HG03045 (cell line): ENCODE data around the gene BRINP3.
"Not testable (repeated sequence)": the region's sequence is repeated elsewhere in the genome, so short reads cannot be mapped to it uniquely, and the experiment has no call there.

Source experiments
- ATAC-seq: cut with Tn5 transposase; IDR thresholded peaks from one replicate; pipeline ENCODE4 v1.9.1; 2021; ENCODE audit warnings: mild to moderate bottlenecking, moderate library complexity; ENCODE audit not compliant: unreplicated experiment

BRINP3 gene

DNA sequence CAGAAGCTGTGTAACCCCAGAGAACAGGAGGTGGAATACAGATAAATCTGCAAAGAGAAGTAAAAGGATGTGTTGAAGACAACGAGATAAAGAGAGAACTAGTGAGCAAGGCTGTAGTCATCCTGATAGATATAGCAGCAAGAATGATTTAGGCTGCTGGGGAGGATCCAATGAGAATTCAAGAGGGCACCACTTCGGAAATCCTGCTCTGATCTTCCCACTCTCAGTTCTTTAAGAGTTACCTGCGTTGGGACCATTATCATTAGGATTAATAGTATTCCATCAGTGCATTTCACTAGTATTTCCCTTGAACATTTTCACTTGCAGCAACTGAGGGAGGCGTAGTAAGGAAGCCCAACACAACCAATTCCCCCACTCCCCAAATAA is at the start of gene BRINP3:
TSS of gene BRINP3 (minus strand) at position 103 of the 387 bp plus-strand sequence.
- no peak for ATAC-seq

DNA sequence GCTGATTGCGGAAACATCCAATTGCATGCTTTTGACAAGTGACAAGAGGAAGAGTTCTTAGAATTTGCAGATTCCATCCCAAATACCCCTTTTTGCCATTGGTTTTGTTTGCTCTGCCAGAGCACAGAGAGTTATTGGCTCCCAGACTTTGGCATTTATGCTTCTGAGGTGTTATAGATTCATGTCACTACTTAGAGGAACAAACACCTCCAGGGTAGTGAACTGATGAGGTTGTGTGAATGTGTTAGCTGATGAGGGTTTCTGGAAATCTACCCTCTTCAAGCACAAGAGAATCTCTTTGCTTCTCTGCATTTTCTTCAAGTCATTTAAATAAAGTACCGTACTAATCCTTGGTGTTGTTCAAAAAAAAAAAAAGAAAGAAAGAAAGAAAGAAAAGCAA is 33.9 kb upstream of the BRINP3 start:
- ATAC-seq, result no peak

DNA sequence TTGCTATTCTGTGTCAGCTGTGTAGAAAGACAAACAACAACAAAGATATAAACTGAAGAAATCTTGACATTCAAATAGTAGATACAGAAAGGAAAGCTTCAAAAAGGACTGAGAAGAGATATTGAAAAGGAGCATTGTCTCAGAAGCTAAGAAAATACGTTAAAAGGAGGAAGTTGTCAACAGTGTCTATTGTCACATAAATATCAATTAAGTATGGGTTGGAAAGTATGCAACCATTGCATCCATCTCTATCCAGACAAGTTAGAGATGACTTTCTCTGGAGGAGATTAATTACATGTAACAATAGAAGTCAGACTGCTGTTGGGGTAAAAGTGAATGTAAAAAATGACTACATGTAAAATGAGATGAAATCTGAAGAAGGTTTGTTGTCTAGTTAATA is 29.7 kb upstream of the BRINP3 start:
- no peak for ATAC-seq

DNA sequence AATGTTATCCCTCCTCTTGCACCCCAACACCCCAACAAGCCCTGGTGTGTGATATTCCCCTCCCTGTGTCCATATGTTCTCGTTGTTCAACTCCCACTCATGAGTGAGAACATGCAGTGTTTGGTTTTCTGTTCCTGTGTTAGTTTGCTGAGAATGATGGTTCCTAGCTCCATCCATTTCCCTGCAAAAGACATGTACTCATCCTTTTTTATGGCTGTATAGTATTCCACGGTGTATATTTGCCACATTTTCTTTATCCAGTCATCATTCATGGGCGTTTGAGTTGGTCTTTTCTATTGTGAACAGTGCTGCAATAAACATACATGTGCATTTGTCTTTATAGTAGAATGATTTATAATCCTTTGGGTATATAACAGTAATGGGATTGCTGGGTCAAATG is 26.9 kb upstream of the BRINP3 start:
- not testable (repeated sequence) for ATAC-seq

DNA sequence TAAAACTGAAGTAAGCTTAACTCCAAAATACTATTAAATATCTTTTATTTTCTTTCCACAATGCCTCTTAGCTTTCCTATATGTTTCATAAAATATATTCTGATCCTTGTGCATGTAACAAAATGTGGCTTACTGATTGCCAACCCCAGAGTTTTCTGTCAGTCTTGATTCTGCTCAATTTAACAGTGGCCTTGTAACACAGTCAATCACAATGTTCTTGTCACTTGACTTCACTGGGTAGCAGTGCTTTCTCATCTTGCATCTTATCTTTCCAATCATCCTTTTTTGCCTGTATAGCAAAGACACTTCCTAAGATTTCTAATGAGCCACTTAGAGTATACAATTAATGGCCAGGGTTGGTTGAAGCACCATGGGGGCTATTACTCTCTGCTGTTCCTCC is 19.9 kb upstream of the BRINP3 start:
- no peak for ATAC-seq

DNA sequence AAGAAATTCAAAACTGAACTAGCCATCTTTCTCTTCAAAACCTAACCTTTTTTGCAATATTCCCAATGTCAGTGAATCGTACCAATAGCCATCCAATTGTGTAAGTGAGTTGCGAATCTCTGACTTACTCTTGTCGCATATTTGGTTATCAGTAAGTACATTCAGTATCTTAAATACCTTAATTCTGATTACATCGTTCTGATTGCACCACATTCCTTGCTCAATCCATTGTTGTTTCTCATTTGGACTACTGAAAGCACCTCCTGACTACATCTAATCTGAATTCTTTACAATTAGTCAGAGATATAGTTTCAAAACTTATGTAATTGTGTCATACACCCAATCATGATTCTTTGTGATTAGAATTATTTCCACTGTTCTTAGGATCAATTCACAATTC is 16.8 kb upstream of the BRINP3 start:
- ATAC-seq, result no peak

DNA sequence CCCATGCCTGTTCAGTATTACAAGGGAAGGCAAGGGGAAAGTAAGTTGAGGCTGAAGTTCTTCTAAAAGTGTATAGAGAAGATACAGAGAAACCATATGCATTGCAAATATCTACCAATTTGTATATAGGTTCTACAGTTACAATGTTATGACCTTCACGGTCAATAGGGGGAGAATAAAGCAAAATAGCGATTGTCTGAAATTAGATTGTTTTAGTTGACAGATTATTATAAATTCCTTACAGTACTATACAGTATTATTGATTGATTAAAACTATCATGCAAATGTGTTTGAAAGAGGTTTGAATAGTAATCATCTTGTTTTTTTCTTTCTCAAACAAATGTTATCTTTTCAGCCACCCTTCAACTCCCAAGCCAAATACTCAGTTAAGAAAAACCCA is 13.7 kb upstream of the BRINP3 start:
- ATAC-seq, result no peak

DNA sequence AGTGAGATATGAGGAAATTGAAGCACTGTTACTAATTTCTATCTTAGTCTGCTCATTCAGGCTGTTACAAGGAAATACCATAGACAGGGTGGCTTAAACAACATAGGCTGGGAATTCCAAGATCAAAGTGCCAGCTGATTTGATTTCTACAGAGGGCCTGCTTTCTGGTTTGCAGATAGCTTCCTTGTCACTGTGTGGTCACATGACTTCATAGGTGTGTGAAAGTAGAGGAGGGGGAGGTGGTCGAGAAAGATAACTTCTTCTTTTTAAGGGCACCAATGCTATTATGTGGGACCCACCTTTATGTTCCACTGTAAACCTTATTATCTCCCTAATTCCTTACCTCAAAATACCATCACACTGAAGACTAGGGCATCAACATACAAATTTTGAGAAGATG is 6.4 kb upstream of the BRINP3 start:
- ATAC-seq, result no peak

DNA sequence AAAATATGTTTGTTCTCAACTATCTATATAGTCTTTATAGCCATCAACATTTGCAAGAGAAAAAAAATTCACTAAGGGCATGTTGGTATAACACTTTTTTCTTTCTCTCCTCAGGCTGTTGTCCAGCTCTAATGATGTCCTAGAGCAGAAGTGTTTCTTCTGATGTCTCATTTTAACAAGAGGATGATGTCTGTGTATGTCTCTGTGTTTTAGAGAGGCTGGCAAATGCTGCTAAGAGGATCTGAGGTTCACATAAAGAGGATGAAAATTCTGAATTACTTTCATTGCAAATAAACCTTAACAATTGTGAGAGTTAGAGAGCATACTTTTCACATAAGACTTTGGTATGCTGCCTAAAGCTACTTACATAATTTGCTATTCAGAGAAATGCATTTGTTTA is 2.6 kb upstream of the BRINP3 start:
- no peak for ATAC-seq

DNA sequence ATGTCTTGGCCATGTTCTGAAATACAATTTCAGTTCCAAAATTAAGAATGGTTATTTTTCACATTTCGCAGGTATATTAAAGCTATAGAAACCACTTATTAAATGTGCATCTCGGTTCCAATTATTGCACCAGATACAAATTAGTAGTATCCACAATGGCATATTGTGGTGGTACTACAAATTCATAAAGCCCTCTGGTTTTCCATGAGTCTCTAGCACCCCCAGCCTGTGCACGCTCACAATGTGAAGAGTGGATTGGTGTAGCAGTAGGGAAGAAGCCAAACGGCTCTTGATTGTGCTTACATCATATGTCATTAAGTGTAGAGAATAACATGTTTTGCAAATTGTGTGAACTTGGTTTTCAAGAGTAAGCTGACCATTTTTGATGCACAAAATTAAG is 1.9 kb upstream of the BRINP3 start:
- ATAC-seq, result no peak

DNA sequence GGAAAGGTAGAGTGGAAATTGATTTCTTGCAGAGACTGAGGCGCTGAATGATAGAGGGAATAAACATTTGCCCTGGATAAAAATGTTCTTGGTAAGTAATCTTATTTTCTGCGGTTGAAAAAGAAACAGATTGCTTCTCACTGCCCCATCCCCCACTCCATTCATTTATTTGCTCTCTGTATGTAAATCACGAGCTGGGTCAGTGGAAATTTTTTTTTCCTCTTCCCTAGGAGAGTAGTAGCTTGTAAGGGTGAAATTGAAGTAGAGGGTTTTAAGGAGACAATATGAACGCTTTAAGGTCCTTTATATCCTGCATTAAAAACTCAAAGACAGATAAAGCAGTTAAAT is 1.4 kb upstream of the BRINP3 start:
- ATAC-seq, result no peak

DNA sequence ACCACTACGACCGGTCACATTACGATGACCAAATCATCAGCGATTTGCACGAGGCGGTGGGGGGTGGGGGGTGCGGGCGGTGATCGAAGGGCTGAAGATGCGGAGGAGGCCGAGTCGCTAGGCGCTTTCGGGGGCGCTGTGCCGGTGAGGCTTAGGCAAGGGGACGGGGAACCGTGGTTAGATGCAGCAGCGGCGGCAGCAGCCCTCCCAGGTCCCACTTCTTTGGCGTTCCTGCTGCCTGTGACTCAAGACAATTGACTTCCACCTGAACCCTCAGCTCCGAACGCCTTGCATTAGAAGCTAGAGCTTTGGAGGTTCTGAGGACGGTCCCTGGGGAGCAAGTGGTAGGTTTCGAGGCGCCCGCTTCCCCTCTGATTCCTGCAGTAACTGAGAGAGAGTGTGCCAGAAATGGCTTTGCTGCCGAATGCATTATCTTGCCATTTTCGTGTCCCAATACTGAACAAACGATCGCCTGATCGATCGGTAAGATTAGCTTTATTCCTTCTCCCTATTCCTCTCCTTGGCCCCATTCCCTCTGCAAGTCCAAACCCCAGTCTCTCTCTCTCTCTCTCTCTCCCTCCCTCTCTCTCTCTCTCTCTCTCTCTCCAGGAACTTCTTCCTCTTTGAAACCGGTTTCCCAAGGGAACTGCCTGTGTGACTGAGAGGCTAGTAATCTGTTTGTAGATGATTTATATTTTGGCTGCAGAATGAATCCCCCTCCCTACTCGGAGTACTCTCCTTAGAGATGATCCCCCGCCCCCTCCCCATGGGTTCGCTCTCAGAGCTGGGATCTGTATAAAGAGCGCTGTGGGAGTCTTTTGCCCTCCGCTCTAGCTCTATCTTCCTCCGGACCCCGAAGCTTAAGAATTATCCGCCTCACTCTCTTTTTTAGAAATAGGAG is 735 bp upstream of the BRINP3 start:
- ATAC-seq, result no peak

DNA sequence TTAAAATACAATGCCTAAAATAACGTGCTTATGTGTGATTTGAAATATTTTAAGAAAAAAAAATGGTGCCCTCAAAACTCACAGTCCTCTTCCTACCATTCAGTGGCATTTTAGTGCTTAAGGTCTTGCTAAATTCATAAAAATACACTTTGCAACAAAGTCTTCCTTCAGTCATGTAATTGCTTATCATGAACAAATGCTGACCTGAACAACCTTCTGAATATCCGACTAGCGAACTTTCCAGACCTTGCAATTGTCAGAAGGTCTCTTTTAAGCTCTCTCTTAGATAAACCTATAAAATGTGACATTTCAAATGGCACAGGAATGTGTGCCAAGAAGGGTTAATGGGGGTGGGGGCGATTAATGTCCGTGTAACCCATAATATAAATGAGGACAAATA is 858 bp downstream of the BRINP3 start:
- ATAC-seq, result no peak

DNA sequence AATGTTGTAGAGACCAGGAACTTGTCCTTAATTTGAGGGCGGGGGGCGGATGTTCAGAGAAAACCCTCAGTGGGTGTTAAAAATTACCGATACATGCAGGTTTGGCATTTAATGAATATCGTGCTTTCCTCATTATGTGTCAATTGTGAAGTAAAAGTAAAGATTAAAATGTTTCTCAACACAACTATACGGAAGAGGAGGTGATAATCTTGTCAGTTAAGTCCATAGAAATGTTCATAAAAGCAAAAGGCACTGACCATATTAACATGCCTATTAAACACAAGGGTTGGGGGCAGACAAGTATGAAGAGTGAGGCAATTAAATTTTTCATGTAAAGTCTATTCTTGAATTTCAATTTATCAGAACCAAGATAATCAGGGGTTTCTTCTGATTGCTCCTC is 1.3 kb downstream of the BRINP3 start:
- no peak for ATAC-seq

DNA sequence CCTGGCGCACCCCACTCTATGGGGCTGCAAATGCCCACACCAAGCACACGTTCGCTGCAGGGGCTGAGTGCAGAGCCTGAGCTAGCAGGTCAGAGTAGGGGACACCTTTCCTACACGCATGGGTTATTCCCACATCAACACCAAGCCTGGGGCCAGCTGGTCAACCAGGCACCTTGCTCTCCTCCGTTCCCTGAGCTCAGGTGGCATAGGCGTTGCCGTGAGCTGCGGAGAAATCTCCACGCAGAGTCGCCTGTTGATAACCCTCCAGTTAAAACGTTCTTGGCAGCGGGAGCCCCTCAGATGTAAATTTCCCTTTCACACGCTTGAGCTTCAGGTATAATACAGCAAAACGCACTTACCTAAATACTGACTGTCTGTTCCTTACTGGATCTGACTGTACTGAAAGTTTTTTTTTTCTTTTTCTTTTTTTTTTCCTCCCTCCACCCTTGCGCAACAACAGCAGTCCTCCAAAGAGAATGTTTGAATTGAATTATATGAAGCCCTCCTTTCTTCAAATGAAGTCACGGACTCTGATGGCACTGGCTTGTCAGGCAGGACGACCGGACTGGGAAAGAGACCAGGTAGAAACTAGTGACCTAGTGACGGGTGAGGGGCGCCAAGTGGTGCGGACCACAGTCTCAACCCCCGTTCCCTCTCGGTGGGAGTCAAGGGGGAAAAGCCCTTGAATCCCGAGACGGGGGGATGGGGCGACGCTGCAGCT is 2.1 kb downstream of the BRINP3 start:
- ATAC-seq, result no peak

DNA sequence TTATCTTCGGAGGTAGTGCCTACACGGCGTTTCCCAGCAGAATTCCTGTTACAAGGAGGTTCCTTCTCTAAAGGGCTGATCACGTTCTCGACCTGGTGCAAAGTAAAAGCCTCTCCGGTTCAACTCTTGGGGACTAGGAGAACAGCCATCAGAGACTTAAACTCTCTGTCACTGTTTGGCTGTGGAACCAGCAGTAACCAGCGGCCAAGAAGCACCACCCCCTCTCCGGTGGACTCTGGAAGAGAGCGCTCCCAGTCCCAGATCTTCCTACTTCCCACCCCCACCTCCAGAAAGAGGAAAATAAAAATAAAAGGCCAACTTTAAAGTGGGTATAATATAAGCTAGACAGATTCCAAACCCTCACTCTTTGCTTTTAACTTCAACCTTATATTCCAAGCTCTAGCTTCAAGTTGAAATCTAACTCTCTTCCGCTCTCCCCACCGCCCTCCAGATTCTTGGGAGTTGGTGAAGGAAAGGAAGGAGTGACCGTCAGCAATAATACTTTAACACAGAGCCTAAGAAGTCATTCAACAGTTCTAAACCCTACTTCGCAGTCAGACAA is 2.9 kb downstream of the BRINP3 start:
- no peak for ATAC-seq

DNA sequence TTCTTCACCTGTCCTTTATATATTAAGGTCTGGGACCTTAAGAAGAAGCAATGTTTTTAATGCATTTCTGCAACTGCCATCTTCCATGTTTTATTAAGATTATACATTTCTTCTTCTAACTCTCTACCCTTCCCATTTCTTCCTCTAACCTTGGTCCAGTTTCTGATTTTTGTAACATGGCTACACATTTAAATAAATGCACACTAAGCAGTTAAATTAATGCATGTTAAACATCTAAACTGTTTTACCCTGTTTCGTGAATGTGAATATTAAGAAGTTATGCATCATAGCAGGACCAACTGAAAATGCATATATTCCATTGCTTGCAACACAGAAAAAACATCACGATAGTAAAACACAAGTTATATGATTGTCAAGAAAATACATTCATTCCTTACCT is 3.7 kb downstream of the BRINP3 start:
- ATAC-seq, result no peak

DNA sequence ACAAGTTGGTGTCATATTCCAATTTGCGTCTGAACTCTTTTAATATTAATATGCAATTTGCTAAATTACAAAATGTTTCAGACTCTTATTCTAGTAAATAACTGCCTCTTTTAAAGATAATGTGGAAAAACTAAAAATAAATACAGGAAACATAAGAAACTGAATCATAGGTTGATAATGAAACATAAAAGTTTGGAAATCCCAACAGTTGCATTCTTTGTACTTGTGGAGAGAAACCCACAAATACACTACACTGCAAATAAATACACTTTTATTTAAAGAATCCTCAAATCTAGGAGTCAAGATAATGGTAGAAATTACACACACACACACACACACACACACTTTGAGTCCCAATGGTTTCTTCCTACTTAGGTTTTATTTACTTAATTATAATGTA is 5.2 kb downstream of the BRINP3 start:
- no peak for ATAC-seq

DNA sequence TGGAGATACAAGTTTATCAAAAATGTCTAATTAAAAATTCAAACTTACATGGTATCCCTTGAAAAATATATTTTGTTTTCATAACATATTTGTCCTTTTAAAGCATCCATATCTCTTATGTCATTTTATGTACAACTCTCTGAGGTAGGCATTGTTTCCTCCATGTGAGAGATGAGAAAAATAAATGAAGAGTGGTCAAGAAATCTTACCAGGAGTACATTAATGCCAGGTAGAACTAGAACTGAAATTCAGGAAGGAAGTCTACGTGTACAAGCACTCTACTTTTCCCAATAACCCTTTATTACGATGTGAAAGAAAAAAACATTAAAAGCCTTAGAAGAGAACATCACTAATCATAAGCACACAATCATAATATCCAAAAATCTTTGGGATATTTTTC is 5.6 kb downstream of the BRINP3 start:
- ATAC-seq, result no peak

DNA sequence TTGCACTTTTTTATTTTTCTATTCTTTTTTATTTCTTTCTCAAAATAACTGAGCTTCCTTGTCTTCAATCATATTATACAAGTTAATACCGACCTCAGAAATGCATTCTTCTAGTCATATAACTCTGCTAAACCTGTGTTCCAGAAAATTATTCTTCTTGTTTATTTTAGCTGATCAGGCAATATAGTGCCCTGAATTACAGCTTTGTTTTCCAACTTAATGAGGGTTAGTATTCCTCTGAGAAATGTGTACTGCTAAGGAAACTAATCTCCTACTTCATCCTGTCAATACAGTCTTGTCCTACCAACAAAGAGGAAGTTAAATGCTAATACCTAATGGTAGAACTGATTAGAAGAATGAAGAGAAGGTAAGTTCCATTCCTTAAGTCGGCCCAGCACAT is 13.0 kb downstream of the BRINP3 start:
- no peak for ATAC-seq

DNA sequence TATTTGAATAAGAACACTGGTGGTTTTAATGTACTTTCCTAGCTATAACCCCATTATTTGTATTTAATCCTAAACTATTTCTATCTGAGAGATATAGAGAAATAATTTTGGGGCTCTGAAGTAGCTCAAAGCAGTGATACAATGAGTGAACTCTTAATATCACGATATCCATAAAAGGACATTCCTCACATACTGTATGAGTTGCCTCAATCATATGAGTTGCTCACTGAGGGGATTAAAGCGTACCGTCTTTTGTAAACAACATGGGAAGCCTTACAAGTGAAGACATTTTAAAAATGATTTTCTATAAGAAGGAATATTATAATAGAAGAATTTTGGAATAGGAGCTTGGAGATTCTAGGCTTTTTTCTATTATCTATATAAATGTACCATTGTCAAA is 21.5 kb downstream of the BRINP3 start:
- ATAC-seq, result no peak

DNA sequence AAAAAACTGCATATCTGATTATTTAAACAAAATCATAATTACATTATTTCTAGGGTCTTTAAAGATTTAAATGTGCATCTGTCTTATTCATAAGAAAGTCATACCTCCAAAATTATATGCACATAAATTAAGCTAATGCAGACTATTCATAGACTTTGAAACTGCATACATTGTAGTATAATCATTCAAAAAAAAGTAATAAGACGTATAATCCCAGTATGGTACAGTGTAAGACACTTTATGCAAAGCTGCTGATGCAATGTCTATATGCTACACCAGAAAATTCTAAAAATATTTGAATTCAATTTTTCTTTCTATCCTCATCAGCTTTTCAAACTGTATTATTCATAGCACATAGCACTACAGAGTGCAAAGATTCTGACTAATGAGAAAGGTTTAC is 22.0 kb downstream of the BRINP3 start:
- ATAC-seq, result no peak
